Measurements from ENCODE around the gene PLIN5.
A peak's percentile ranks its signal among the peaks of the same experiment; 100 is the strongest.

Gene PLIN5

DNA sequence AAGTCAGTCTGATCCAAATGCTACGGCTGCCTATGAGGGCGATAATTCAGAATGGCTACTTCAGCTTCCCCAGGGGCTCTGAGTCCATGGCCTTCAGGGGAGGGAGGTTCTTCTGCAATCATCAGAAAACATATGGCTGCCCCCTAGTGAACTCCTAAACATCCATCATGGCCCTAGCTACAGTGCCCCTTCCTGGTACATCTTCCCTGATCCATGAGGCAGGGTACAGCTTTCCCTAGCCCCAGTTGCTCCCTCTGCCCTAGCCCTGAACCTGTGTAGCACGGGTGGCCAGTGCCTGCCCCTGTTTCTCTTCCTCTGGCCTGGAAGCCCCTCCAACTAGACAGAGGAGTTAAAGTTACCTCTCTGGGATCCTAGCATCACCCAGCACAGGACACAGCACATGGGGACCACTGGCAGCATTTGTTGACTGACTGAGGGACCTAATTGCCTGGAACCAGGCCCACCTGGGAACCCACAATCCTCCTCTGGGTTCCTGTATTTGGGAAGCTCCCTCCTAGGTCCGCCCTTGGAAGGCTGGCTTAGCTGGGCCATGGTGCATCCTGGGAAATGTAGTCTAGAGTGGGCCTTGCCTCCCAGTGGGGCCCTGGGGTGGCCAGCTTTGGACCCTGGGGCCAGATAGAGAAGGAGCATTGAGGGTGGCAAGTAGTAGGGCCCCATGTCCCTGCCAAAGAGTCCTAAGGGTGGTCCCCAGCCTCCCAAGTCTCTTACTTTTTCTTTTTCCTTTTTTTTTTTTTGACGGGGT lies 42.2 kb upstream of the PLIN5 start:
- peaks cover 11% of the 10 kb centered on the region; the same call in 1 of the 2 replicates for H3K4me1 ChIP-seq (ENCODE audit: insufficient read depth, low read length)
- H3K27me3 ChIP-seq (ENCODE audit: insufficient read depth, low read length): peaks cover 24% of the 10 kb centered on the region
- H3K27ac ChIP-seq (ENCODE audit: low read length): no peak overlapping the region
- no peak overlapping the region for H3K9ac ChIP-seq (ENCODE audit: low read depth, low read length)
- H3K36me3 ChIP-seq (ENCODE audit: insufficient read depth, low read depth, low read length): no peaks in the 10 kb centered on the region
- H3K9me3 ChIP-seq (ENCODE audit: insufficient read depth, low read depth, low read length): no peaks in the 10 kb centered on the region
- no peak overlapping the region for H3K4me3 ChIP-seq (ENCODE audit: low read length)

DNA sequence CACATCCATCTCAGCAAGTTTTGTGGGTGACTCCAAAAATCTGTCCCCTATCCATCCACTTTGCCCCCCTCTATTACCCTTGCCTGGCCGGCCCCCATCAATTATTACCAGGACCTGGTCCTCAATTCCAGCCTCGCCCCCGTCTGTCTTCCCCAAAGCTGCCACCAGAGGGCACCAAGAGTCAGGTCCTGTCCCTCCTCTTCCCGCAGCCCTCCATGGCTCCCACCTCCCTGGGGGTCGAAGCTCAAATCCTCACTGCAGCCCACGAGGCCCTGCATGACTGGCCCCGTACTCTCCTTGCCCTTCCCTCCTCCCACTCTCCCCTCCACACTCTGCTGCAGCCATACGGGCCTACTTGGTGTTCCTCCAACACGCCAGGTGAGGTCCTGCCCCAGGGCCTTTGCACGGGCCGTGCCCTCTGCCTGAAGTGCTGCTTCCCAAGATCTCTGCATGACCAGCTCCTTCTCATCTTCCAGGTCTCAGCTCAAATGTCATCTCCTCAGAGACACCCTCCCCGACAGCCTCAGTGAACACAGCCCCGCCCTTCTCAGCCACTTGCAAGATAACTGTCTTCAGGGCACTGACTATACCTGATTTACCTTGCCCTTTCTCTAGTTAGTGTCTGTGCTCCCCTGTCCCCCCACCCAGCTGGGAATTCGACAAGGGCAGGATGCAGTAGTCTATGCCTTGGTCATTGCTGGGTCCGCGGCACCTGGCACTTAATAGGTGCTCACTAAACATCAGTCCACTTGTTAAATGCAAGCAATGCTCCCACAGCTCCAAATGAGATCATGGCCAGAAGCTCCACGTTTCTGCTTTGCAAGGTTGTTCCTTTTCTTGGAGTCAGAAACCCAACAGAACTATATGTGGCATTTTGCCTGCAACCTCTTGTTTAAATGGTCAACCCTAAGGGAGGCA lies 41.3 kb upstream of the PLIN5 start:
- no peaks in the 10 kb centered on the region for H3K9me3 ChIP-seq (ENCODE audit: insufficient read depth, low read depth, low read length)
- H3K36me3 ChIP-seq (ENCODE audit: insufficient read depth, low read depth, low read length): no peaks in the 10 kb centered on the region
- H3K9ac ChIP-seq (ENCODE audit: low read depth, low read length): 0 out of 2 replicates have a peak overlapping the region, but pooled peaks have one; percentile 52
- no peak overlapping the region for H3K27ac ChIP-seq (ENCODE audit: low read length)
- H3K27me3 ChIP-seq (ENCODE audit: insufficient read depth, low read length): peaks cover 18% of the 10 kb centered on the region
- H3K4me3 ChIP-seq (ENCODE audit: low read length): no peak overlapping the region
- peaks cover 11% of the 10 kb centered on the region; the same call in 1 of the 2 replicates for H3K4me1 ChIP-seq (ENCODE audit: insufficient read depth, low read length)

DNA sequence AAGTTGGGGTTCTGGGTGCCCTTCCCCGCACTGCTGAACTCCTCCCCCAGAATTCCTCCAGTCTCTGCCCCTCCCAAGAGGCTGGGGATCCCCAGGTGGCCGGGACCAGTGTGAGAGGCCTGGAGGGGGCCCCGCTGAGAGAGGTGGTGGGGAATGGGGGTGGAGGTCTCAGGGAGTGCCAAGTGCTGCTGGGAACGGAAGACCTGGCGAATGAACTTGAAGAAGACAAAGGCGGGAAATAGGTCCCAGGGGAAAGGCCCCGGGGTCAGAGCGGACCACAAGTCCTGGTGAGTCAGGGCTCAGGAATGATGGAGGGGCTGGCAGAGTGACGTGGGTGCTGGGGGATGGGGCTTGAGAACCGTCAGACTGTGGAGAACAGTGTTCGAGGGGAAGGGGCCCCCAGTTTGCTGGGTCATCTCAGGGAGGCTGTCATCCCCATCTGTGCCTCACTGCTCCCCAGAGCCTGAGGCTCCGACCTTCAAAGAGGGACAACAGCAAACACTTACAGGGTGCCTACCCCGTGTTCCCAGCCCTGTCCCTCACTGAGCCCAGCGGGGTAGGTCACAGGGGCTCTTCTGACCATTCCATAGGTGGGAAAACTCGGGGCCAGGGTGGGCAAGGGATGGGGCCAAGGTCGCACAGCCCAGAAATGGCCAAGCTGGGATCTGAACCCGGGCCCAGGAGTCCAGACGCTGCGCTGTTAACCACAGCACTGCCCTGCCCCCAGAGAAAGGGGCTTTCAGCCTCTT lies 40.4 kb upstream of the PLIN5 start:
- Histone ChIP-seq H3K9me3 (ENCODE audit: insufficient read depth, low read depth, low read length) (no peaks in the 10 kb centered on the region), H3K27me3 (ENCODE audit: insufficient read depth, low read length) (peaks cover 18% of the 10 kb centered on the region), H3K4me3 (ENCODE audit: low read length) (peak overlapping the region; percentile 38; the same call in 1 of the 2 replicates), H3K27ac (ENCODE audit: low read length) (peak overlapping the region; percentile 28), H3K4me1 (ENCODE audit: insufficient read depth, low read length) (peaks cover 11% of the 10 kb centered on the region; the same call in 1 of the 2 replicates), H3K9ac (ENCODE audit: low read depth, low read length) (peak overlapping the region; percentile 52; the same call in 1 of the 2 replicates), H3K36me3 (ENCODE audit: insufficient read depth, low read depth, low read length) (no peaks in the 10 kb centered on the region)

DNA sequence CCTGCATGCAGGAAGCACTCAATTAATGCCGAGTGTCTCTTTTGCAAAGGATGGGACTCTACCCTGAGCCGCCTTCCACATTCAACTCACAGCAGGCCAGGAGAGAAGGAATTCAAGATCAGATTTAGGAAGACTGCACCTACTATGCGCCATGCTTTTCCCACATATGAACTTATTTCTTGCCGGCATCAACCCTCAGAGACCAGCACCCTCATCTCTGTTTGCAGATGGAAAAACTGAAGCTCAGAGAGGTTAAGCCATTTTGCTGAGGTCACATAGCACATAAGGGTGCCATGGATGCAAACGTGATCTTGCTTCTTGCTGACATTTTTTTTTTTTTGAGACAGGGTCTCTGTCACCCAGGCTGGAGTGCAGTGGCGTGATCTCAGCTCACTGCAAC lies 38.7 kb upstream of the PLIN5 start:
- Histone ChIP-seq H3K4me1 (ENCODE audit: insufficient read depth, low read length) (peaks cover 11% of the 10 kb centered on the region; the same call in 1 of the 2 replicates), H3K9ac (ENCODE audit: low read depth, low read length) (no peak overlapping the region), H3K27me3 (ENCODE audit: insufficient read depth, low read length) (0 out of 2 replicates have a peak, but pooled peaks cover under 1% of the 10 kb centered on the region), H3K4me3 (ENCODE audit: low read length) (no peak overlapping the region), H3K9me3 (ENCODE audit: insufficient read depth, low read depth, low read length) (no peaks in the 10 kb centered on the region), H3K36me3 (ENCODE audit: insufficient read depth, low read depth, low read length) (no peaks in the 10 kb centered on the region), H3K27ac (ENCODE audit: low read length) (no peak overlapping the region)

DNA sequence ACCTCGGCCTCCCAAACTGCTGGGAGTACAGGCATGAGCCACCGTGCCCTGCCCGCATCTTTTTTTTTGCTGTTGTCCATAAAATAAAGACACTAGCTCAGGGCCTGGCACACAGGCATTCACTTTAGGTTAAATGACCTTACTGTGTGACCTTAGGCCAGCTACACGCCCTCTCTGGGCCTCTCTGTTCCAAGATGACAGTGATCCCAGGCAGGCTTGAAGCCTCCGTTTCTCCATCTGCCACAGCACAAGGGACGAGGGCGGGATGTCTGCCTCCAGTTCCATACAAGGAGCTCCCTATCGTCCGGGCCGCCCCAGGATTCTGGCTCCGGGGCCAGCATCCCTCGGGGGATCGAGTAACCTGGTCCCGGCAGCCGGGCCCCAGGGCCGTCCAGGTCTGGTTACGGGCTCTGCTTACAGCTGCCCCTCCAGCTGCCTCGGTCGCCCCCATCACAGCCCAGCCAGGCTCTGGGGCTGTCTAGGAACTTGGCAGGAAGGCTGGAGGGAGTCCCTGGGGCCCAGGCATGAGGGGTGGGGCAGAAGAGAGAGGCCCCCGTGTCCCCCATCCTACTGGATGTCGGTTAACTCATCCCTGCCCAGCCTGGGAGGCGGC lies 36.4 kb upstream of the PLIN5 start:
- Histone ChIP-seq H3K9ac (ENCODE audit: low read depth, low read length) (no peak overlapping the region), H3K4me3 (ENCODE audit: low read length) (no peak overlapping the region), H3K4me1 (ENCODE audit: insufficient read depth, low read length) (peaks cover 11% of the 10 kb centered on the region; the same call in 1 of the 2 replicates), H3K27ac (ENCODE audit: low read length) (no peak overlapping the region), H3K36me3 (ENCODE audit: insufficient read depth, low read depth, low read length) (no peaks in the 10 kb centered on the region), H3K9me3 (ENCODE audit: insufficient read depth, low read depth, low read length) (no peaks in the 10 kb centered on the region), H3K27me3 (ENCODE audit: insufficient read depth, low read length) (no peaks in the 10 kb centered on the region)

DNA sequence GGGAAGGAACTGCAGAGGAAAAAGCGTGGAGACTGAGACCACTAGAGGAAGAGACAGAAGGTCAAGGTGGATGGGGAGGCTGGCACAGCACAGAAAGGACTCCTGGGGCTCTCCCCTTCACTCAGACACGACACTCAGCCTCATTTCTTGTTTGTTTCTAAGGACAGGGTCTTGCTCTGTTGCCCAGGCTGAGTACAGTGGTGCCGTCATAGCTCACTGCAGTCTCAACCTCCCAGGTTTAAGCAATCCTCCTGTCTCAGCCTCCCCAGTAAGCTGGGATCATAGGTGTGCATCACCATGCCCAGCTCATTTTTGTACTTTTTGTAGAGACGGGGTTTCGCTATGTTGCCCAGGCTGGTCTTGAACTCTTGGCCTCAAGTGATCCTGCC lies 35.9 kb upstream of the PLIN5 start:
- Histone ChIP-seq H3K27ac (ENCODE audit: low read length) (no peak overlapping the region), H3K4me1 (ENCODE audit: insufficient read depth, low read length) (peaks cover 11% of the 10 kb centered on the region; the same call in 1 of the 2 replicates), H3K36me3 (ENCODE audit: insufficient read depth, low read depth, low read length) (no peaks in the 10 kb centered on the region), H3K9ac (ENCODE audit: low read depth, low read length) (no peak overlapping the region), H3K4me3 (ENCODE audit: low read length) (no peak overlapping the region), H3K27me3 (ENCODE audit: insufficient read depth, low read length) (no peaks in the 10 kb centered on the region), H3K9me3 (ENCODE audit: insufficient read depth, low read depth, low read length) (no peaks in the 10 kb centered on the region)

DNA sequence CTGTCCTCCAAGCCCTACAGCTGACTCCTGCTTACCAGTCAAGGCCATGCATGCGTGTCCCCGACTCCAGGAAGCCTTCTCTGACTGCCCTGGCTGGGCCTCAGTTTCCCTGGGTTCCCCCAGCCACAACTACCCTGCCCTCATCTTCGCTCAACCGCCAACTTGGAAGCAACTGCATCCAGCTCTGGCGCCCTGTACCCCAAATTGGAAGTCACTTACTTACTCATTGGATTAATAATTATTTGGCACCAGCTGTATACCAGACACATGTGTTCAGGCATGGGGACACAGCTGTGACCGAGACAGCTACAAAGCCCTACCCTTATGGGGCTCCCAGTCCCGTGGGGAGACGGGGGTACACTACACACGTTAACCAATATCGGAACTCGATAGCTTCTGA lies 35.4 kb upstream of the PLIN5 start:
- Histone ChIP-seq H3K36me3 (ENCODE audit: insufficient read depth, low read depth, low read length) (no peaks in the 10 kb centered on the region), H3K4me1 (ENCODE audit: insufficient read depth, low read length) (peaks cover 6% of the 10 kb centered on the region; the same call in 1 of the 2 replicates), H3K27me3 (ENCODE audit: insufficient read depth, low read length) (no peaks in the 10 kb centered on the region), H3K9ac (ENCODE audit: low read depth, low read length) (no peak overlapping the region), H3K4me3 (ENCODE audit: low read length) (no peak overlapping the region), H3K27ac (ENCODE audit: low read length) (no peak overlapping the region), H3K9me3 (ENCODE audit: insufficient read depth, low read depth, low read length) (no peaks in the 10 kb centered on the region)

GRCh38 chr19:4568886-4569285 lies 33.9 kb upstream of the PLIN5 start:
- Histone ChIP-seq H3K36me3 (ENCODE audit: insufficient read depth, low read depth, low read length) (no peaks in the 10 kb centered on the region), H3K27me3 (ENCODE audit: insufficient read depth, low read length) (no peaks in the 10 kb centered on the region), H3K27ac (ENCODE audit: low read length) (no peak overlapping the region), H3K4me3 (ENCODE audit: low read length) (no peak overlapping the region), H3K4me1 (ENCODE audit: insufficient read depth, low read length) (no peaks in the 10 kb centered on the region), H3K9ac (ENCODE audit: low read depth, low read length) (no peak overlapping the region), H3K9me3 (ENCODE audit: insufficient read depth, low read depth, low read length) (no peaks in the 10 kb centered on the region)

GRCh38 chr19:4567584-4568071 lies 32.6 kb upstream of the PLIN5 start:
- no peak overlapping the region for H3K4me3 ChIP-seq (ENCODE audit: low read length)
- no peaks in the 10 kb centered on the region for H3K27me3 ChIP-seq (ENCODE audit: insufficient read depth, low read length)
- H3K4me1 ChIP-seq (ENCODE audit: insufficient read depth, low read length): no peaks in the 10 kb centered on the region
- no peaks in the 10 kb centered on the region for H3K36me3 ChIP-seq (ENCODE audit: insufficient read depth, low read depth, low read length)
- H3K27ac ChIP-seq (ENCODE audit: low read length): no peak overlapping the region
- no peaks in the 10 kb centered on the region for H3K9me3 ChIP-seq (ENCODE audit: insufficient read depth, low read depth, low read length)
- H3K9ac ChIP-seq (ENCODE audit: low read depth, low read length): no peak overlapping the region

GRCh38 chr19:4566402-4567051 lies 31.5 kb upstream of the PLIN5 start:
- H3K27me3 ChIP-seq (ENCODE audit: insufficient read depth, low read length): no peaks in the 10 kb centered on the region
- no peaks in the 10 kb centered on the region for H3K4me1 ChIP-seq (ENCODE audit: insufficient read depth, low read length)
- H3K9me3 ChIP-seq (ENCODE audit: insufficient read depth, low read depth, low read length): no peaks in the 10 kb centered on the region
- H3K4me3 ChIP-seq (ENCODE audit: low read length): no peak overlapping the region
- no peaks in the 10 kb centered on the region for H3K36me3 ChIP-seq (ENCODE audit: insufficient read depth, low read depth, low read length)
- no peak overlapping the region for H3K27ac ChIP-seq (ENCODE audit: low read length)
- no peak overlapping the region for H3K9ac ChIP-seq (ENCODE audit: low read depth, low read length)

Data from iPS-20b (cell line).